HG03066 (cell line): Measurements from ENCODE around the gene CYS1.
"Not testable (repeated sequence)": the region's sequence is repeated elsewhere in the genome, so short reads cannot be mapped to it uniquely, and the experiment has no call there.

Experiments used
- ATAC-seq: cut with Tn5 transposase; IDR thresholded peaks from one replicate; pipeline ENCODE4 v1.9.1; 2021; ENCODE audit warnings: low read depth; ENCODE audit not compliant: unreplicated experiment

Gene CYS1, protein sequence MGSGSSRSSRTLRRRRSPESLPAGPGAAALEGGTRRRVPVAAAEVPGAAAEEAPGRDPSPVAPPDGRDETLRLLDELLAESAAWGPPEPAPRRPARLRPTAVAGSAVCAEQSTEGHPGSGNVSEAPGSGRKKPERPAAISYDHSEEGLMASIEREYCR

DNA sequence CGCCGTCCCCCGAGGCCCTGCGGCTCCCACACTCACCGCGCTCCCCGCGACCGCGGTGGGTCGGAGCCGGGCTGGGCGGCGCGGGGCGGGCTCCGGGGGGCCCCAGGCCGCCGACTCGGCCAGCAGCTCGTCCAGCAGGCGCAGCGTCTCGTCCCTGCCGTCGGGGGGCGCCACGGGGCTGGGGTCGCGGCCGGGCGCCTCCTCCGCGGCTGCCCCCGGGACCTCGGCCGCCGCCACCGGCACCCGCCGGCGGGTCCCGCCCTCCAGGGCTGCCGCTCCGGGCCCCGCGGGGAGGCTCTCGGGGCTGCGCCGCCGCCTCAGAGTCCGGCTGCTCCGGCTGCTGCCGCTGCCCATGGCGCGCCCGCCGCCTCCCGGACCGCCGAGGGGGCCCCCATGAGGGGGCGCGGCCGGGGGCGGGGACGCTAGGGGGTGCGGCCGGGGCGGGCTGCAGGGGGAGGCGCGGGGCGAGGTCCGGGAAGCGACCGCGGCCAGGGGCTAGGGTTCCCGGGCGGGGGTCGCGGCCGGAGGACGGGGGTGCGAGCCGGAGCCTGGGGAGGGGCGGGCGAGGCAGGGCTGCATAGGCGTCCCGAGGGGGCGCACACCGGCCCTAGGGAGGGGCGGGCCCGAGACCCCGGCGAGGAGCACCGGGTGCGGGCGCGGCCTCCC, at the start of gene CYS1:
CYS1 (minus strand) TSS at position 542 of the 666 bp plus-strand sequence; CDS start at position 354, 188 bp downstream.
- peak; percentile 30 for ATAC-seq

GRCh38 chr2:10129490-10129889, 49.3 kb upstream of the CYS1 start:
- ATAC-seq = no peak

DNA sequence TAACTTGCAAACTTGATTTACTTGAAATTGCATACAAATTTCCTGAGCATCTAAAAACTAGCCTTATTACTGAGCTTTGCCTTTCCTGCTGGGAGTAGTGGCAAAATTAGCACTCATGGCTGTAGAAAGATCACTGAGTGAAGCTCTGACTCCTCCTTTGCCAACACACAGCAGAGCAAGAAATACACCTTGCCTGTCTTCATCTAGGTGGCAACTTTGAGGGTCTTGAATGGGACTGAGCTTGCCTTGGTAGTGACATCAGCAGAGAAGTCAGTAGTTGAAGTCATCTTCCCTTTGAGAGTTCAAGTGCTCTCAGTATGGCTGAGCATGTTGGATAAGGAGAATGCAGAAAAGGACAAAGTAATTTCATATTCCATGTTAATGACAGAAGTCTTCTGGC, 48.2 kb upstream of the CYS1 start:
- no peak for ATAC-seq

DNA sequence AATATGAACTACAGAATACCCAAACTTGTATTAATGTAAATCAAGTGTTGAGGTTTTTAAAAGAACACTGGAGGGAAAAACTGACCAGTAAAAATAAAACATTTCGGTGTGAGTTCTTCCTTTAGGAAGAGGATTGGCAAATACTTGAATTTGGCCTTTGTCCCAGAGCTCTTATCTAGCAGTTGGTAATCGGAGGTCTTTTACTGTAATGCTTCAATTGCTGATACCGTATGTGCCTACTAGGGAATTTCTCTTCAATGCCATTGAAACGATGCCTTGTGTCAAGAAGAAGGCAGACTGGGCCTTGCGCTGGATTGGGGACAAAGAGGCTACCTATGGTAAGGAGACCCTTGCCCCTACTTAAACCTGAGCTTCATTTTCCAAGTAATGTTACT, 46.4 kb upstream of the CYS1 start:
- ATAC-seq = no peak

DNA sequence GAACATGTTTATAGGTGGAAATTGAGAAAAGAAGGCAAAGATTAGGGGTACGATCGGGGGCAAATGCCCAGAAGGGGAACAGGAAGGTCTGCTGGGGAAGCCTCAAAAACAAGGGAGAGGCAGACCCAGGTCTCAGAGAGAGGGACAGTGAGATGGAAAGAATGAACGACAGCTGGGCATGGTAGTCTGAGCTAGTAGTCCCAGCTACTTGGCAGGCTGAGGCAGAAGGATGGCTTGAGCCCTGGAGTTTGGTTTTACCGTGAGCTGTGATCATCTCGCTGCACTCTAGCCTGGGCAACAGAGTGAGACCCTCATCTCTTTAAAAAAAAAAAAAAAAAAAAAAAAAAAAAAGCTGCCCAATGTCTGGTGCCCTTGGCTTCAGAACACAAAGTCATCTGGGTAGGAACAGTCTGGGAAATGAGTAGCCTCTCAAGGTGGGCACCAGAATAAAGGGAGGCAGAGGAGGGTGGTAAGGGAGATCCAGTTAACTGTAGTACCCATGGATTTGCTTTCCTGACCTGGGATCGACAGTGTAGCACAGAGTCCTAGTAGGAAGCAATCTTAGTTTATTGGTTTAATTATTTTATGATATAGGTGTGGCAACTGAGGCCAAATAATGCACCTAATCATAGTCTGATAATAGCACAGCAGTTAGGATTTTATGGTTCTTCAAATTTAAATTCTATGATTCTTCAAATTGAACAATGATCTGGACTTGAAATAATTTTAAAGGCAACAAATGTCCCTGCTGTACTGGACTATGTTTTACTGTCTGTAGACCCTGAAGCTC, 45.8 kb upstream of the CYS1 start:
- ATAC-seq = no peak

DNA sequence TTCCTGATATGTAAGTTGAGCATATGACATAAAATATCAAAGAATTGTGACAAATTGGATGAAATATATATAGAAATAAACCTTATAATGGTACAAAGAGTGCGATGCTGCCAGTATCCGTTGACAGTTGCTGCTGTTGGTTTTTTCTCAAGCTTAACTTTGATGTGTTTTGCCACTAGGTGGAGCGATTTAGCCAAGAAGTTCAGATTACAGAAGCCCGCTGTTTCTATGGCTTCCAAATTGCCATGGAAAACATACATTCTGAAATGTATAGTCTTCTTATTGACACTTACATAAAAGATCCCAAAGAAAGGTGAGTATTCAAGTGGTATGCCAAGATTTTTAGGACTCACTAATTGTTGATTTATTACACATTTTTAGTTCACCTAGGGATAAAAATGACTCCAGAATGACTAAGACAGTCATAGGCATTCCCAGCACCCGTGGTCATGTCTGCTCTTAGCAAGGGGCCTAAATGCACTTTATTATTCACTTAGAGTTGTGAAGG, 44.4 kb upstream of the CYS1 start:
- no peak for ATAC-seq

GRCh38 chr2:10123281-10123680, 43.1 kb upstream of the CYS1 start:
- ATAC-seq = no peak

- peak; percentile 66 for ATAC-seq
Observed at GRCh38 chr2:10122500-10123280, 42.5 kb upstream of the CYS1 start, which contains the start of gene RRM2. Gene RRM2, plus strand, starts transcription at chr2:10122739. Its CDS starts 60 bp downstream, at chr2:10122799.

DNA sequence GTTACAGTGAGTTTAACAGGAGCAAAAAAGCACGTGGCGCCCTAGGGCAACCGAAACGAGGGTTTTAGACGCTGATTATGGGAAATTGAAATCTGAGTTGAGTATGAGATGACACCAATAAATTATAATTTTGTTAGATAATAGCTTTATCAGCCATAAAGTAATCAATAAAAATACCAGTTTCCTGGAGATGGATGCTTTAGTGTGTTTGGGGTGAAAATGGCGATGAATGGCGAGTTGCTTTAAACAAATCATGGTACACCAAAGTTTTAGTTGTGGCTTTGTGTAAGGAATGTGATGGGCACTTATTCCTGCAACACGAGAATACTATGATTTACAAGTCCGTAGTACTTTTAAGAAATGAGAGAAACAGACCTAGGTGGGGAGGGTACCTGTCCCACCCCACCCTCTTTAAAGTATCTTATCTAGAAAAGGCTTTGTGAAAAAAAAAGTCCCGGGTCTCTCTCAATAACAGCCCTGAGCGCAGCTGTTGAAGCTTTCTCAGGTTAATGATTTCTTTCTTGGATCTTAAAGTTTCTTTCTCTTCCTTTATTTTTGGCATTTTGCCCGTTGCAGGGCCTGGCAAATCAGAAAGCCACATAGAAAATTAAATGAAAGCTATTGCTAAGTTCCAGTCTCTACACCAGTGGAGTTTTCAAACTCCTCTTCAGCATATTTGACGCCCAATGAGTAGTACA, 40.8 kb upstream of the CYS1 start:
- ATAC-seq = no peak

DNA sequence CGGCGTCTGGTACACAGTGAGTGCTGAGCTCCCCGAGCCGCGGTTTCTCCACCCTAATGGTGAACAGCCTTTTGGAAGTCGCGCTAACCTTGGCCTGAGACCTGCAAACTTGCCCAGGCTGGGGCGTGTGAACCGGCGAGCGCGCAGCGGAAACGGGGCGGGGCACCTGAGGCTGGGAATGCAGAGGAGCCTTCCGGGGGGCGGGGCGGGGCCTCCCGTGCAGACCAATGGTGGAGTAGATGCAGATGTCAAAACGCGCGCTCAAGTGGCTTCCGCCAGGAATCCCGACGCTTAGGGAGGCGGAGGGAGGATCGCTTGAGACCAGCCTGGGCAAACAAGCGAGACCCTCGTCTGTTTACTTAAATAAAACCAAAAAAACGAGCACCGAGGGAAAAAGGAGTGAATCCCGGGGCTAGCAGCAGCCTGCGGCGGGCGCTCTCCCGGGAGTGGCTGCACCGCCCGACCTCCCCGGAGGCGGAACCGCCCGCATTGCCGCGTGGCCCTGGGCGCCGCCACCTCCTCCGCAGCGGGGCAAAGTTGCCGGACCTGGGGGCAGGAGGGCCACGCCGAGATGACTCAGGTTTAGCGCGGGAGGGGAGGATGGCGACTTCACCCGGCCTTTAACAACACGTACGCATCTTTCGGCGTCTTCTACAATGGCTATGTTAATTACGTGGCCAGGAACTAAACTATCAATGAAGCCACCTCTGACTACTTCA, 40.1 kb upstream of the CYS1 start:
- peak; percentile 61 for ATAC-seq

DNA sequence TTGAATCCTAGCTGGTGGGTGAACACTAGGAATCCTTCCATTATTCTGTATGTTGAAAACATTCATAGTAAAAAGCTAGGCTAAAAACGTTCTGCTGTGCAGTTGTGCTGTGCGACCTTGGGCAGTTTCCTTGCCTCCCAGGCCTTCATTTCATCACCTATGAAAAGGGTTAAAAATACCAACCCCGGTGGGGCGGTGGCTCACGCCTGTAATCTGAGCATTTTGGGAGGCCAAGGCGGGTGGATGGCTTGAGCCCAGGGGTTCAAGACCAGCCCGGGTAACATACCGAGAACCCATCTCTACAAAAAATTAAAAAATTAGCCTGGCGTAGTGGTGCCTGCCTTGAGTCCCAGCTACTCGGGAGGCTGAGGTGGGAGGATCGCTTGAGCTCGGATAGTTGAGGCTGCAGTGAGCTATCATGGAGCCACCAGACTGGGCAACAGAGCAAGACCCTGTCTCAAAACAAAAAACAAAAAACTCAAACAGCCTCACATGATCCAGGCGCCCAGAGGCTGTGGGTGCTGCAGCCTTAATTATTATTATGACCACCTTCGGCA, 39.5 kb upstream of the CYS1 start:
- no peak for ATAC-seq

DNA sequence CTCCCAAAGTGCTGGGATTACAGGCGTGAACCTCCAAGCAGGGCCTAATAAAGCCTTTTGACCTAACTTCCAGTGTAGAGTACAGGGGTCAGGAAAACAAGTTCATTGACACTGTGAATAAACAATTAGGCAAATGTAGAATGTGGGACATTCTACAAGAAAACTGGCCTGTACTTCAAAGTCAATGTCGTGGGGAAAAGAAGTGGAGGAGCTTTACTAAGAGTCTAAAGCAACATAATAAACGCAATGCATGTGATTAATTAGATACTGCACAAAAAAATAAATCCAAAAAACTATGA, 38.8 kb upstream of the CYS1 start:
- ATAC-seq = no peak

- ATAC-seq = no peak
Observed at GRCh38 chr2:10109311-10109710, 29.1 kb upstream of the CYS1 start.

- ATAC-seq = not testable (repeated sequence)
Observed at GRCh38 chr2:10104906-10105305, 24.7 kb upstream of the CYS1 start.

DNA sequence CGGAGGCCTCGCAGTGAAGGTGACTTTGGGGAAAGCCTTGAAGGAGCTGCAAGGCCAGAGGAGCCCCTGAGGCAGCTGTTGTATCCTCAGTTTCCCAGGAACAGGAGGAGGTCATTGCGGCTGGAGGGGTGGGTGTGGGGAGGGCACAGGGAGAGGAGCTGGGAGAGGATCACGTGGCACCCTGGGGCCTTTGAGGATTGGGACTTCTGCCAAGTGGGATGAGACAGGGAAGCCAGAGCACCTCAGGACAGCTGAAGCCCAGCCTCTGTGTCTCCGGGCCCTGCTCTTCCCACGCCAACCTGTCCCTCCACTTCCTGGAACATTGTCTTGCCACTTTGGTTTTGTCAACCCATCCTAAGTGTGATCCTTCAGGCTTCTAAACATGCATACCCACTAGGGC, 23.0 kb upstream of the CYS1 start:
- no peak for ATAC-seq

- no peak for ATAC-seq
Observed at GRCh38 chr2:10101491-10101890, 21.3 kb upstream of the CYS1 start.

DNA sequence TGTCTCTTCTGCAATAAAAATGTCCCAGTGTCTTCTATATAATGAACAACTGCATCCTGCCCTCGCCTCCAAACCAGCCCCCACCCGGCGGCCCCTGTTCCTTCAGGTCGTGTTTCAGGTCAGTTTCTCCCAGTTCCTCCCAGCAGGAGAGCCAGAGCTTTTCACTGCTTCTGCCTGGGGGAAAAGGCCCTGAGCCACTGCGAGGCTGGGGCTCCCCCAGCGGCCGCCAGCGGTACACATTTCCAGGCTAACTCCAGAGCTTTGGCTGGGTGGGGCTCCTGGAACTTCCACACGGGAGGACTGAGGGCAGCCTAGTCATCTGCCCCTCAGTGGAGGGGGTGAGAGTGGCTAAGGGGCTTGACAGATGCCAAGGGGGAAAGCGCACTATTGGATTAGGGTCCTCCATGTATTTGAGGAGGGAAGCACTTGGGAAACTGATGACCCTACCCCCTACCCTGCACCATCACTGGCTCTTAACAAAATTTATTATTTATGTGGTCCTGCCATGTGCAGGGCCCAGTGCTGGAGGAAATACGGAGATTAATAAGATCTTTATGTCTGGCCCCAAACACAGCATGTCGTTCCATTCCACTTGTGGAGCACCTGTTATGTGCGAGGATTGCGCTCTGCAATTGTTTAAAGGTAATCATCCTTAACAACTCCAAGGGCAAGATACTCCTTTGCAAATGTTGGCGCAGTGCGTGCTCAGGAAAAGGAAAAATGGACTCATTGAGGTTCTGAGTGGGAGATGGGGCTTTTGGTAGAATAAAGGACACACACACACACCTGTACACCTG, 17.3 kb upstream of the CYS1 start:
- no peak for ATAC-seq

GRCh38 chr2:10096641-10097040, 16.4 kb upstream of the CYS1 start:
- ATAC-seq = no peak

GRCh38 chr2:10095175-10095574, 15.0 kb upstream of the CYS1 start:
- no peak for ATAC-seq
